NCI-H774 (cell line): ENCODE measurements around the gene KDM4D.
A peak's percentile ranks its signal among the peaks of the same experiment; 100 is the strongest.
"Not testable (repeated sequence)": the region's sequence is repeated elsewhere in the genome, so short reads cannot be mapped to it uniquely, and the experiment has no call there.

Experiments
- DNase-seq: peaks from one replicate; lab custom pipeline; 2025; lab: John Stamatoyannopoulos, UW

Gene KDM4D

DNA sequence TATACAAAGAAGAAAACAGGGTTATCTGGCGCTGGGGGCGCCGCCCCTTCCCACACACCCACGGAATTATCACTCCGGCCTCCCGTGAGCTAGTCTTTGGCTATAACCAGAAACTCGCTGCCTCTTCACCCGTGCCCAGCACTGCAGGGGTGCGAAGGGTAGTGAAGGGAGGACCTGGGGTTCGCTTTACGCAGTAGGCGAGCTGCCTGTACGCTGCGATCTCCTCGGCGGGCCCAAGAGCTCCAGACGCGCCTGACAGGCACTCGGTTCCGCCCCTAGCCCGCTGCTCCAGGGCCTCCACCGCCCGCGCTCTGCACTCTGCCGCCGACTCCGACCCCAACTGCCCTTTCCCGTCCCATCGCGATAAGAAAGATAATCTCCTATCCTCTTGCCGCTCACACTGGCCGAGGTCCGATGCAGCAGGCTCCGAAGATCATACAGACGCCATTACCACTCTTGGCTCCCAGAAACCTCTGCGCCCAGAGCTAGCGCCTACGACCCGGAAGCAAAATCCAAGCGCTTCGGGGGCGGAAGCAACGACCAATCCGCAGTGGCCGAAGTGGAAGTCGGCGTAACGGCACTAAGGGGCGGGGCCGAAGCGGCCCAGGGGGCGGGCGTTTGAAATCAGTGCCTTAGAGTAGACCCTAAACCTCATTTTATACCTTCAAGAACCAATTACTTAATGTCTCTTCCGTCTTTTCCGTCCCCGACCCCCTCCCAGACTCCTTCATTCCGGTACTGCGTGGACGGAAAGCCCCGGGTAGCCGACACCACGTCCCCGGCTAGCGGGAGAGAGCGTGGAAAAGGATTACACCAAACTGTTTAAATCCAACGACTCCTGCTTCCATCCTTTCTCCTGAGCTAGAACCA lies at the start of gene KDM4D, which contains the start of gene CWC15:
KDM4D (plus strand) TSS at position 611 of the 870 bp plus-strand sequence. CDS start 23,664 bp downstream, outside the sequence.
CWC15 (minus strand) TSS at position 458 of the 870 bp plus-strand sequence. CDS start 1,371 bp downstream, outside the sequence.
- peak; percentile 93 for DNase-seq

DNA sequence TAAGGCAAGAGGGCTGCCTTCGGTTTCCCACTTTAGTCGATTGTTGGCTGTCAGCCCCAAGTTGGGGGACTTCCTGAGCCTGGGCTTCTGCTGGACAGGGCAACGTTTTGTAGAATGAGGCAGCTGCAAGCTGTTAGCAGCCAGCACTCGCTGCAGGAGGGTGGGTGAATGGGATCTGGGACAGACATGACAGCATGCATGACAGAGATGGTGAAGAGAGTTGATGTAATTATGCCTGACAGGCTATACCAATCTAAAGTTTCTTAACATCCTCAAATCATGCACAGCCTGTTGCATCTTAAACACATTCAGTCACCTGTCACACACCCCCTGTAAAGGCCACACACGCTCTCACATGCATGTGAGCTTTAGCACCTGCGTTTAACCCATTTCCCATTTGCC lies 49.3 kb upstream of the KDM4D start:
- DNase-seq, result no peak

DNA sequence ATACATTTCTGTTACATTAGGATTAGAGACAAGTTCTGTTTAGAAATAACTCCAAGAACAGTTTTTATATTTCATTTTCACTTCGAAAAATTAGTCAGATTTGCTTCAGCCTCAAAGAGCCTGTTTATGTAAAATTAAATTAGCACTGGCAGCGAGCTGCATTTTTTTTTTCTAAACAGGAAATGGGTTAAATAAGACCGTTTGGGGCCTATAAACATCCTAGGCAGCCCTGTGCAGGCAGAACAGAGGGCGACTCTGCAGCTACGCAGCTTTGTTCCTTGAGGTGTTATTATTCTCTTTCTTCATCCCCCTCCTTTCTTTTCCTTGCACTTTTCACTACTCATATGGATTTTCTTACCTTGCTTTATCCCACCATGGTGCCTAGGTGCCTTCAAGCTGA lies 48.9 kb upstream of the KDM4D start:
- DNase-seq, result no peak

DNA sequence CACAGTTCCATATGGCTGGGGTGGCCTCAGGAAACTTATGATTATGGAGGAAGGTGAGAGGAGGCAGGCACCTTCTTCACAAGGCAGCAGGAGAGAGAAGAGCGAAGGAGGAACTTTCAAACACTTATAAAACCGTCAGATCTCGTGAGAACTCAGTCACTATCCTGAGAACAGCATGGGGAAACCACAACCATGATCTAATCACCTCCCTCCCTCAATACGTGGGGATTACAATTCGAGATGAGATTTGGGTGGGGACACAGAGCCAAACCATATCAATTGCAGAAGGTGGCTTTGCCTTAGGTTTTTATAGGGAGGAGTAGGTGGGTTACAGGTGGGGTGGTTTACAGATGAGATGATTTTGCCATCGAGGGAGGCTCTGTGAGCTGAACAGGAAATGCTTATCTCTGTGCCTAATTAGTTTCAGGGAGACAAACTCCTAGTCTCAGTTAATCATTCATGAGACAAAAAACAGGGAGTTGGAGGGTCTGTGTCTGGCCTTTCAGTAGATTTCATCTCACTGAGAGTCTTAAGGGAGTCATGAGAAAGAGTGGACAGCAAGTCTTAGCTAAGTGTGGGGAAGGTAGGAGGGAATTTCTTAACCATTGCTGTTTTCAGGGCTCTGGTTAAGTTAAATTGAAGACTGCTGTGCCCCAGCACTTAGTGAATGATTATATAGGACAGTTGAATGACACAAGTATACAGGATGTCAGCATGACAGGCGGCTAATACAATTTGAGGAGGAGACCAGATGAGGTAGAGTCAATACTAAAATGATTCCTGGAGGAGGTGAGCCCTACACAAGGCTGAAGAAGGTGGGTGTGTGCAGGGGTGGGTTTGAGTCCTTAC lies 47.9 kb upstream of the KDM4D start:
- no peak for DNase-seq

DNA sequence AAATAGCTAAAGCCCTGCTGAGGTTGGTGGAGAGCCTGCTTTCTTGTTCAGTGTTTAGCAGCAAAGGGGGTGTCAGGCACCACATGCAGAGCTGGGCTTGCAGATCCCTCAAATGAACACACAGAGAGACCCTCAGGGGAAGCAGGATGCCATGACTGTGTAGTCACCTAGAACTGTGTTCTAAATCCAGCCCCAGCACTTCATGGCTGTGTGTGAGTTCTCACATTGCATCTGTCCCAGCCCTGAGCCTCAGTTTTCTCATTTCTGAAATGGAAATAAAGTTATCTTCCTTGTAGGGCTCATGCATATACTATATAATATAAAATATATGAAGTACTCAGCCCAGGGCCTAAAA lies 47.3 kb upstream of the KDM4D start:
- DNase-seq, result no peak

DNA sequence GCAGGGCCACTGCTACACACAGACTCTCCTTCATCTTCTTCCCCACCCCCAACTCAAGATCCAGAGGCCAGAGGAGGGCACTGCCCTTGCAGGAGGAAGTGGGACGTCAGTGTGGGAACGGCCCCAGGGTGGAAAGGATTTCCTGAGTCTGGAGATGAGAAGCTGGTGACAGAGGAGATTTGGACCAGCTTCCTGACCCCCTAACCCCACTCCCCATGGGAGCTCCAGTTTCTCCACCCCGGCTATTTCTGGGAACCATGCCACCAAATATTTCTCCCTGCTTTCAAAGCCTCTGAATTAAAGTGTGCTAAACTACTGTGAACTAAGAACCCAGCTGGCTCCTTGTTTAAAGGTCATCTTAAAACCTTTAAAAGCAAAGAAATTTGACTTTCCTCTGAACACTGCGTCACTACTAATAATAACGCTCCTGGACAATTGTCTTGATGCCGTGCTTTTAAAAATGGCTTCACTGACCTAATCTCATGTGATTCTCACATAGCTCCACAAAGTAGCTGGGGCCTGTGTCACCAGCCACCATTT lies 46.7 kb upstream of the KDM4D start:
- no peak for DNase-seq

DNA sequence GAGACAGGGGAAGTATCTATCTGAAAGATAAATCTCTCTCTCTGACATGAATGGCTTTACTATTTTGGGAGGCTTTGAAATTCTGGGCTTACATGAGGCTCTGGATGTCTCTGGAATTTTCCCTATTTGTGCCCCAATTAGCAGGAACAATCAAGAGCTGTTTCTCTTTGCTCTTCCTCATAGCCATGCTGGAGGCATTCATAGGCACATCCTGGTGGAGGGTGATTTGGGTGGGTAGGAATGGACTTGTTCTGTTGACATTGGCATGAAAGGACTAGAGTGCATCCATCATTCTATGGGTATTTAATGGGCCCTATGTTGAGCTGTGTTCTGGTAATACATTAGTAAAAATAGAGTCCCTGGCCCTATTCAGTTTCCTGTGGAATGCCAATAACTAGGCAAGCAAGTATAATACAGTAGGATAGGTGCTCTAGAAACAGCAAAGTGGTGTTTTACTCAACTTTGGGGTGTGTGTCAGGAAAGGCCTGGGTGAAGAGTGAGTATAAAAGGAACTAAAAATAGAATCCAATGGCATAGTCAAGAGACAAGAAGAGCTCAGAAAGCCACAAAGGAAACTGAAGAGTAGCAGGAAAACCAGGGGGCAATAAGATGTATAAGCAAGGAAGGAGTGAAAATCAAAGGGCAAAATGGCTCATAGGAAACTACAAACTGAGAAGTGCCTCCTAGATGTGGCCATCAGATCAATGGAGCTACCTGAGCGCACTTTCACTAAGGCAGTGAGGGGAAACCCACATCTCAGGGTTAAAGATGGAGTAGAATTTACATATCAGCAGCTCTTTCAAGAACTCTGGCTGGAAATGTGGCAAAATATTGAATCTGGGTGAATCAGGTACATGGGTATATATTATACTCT lies 45.2 kb upstream of the KDM4D start:
- DNase-seq, result no peak

DNA sequence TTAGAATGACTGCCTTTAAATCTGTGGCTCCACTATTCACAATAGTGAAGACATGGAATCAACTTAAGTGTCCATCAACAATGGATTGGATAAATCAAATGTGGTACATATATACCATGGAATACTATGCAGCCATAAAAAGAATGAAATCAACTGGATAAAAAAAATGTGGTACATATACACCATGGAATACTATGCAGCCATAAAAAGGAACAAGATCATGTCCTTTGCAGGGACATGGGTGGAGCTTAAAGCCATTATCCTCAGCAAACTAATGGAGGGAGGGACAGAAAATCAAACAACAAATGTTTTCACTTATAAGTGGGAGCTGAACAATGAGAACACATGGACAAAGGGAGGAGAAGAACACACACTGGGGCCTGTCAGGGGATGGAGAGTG lies 41.4 kb upstream of the KDM4D start:
- DNase-seq, result not testable (repeated sequence)

DNA sequence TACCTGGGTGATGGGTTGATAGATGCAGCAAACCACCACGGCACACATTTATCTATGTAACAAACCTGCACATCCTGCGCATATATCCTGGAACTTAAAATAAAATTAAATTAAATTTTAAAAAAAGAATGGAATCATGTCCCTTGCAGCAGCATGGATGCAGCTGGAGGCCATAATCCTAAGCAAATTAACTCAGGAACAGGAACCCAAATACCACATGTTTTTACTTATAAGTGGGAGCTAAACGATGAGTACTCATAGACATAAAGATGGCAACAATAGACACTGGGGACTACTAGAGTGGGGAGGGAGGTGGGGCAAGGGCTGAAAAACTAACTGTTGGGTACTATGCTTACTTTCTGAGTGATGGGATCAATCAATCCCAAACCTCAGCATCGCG lies 41.0 kb upstream of the KDM4D start:
- DNase-seq, result no peak

DNA sequence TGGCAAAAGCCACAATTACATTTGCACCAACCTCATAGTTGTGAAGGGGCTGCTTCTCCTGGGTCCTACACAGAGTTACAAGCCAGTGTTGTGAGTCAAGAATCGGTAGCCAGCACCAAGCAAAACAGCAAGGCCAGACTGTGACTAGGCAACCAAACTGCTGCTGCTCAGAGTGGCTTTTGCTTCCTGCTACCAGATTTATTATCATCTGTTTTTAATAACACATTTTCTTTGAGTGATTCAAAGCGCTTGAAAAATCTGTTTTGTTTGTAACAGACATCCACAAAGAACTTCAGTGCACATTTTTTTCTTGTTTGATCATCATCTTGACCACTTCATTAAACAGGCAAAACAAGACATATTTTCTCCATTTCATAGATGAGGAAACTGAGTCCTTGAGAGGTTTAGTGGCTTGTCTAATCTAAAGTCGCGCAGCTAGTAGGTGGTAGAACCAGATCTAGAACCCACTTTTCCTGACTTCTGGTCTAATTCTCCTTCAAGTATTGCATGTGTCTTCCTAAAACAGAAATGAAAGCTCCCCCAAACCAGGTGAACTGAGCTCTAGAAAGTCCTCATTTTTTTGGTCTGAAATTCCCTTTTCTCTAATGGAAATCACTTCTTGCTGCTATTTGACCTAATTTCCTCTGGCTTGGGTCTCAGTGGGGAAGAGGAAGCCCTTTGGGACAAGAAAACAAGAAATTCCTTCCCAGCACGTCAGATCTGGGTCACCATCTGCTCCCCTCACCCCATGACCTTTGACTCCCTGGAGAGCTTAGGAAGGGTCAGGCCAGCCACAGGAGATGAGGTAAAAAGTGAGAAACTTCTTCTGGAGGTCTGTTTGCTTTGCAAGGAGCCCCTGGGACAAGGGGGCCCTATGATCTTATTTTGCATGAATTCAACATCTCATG lies 40.0 kb upstream of the KDM4D start:
- no peak for DNase-seq

DNA sequence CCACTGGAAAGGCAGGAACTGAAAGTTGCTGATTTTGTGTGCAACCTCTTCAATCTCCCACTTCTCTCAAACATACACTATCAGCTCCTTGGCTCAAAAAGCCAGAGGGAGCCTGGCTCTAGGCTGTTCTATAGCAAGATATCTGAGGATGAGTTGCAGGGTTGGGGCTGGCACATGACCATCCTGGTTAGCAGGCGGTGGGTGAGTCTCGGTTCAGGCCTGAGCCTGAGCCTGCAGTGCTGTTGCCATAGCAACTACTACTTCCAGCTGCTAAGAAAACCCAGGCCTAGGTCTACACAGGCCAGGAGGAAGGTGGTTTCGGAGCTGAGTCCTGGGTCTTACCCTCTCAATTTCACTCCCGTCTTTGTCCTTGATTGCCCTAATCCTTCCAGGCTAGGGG lies 39.1 kb upstream of the KDM4D start:
- DNase-seq, result no peak

DNA sequence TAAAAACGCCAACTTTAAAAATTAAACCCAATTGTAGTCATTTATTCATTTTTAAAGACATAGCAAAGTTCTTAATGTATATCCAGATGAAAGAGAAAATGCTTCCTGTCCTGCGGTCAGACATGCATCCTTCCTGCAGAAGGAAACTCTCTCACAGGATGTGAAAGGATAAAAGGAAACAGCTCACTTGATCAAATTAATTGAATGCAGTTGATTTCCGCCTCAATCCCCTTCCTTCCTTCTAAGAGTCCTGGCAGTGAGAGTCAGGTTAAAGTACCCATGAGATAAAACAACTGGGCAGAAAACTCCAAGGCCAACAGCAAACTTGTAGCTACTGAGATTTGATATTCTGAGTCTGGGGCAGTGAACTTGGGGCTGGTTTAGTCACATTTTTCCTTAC lies 38.7 kb upstream of the KDM4D start:
- no peak for DNase-seq

DNA sequence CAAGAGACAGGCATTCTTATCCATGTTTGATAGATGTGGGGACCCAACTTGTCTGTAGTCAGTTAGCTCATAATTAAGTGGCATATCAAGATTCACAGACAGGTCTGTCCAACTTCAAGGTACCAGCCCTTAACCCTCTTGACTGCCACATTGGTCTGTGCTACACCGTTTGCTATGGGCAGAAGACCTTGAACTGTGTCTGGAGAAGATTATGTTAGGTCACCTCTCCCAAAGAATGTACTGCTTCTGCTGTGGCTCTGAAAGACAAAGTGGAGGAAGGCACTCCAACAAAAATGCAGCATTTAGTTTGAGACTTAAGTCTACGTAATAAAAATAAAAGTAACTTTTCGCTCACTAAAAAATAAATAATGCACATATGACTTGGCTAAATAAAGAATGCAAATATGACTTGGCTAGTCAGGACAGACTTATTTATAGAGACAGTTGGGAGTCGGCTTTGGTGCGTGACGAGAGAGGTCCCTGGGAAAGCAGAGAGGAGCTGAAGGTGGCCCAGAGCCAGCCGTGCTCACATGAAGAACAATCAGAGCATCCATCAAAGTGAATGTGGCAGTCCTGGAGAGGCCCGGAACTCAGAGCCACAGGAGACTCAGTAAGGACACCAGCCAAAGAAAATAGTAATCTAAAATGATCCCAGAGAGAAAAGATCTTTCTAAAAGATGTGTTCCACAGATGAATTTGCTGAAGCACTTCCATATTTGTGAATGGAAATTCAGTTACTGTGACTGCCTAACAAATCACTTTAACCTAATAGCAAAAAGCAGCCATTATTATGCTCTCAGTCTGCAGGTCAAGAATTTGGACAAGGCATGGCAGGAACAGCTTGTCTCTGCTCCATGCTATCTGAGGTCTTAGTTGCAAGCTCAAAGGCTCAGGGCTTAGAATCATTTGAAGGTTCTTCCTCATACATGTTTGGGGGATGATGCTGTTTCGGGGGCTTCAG lies 35.1 kb upstream of the KDM4D start:
- peak; percentile 46 for DNase-seq

DNA sequence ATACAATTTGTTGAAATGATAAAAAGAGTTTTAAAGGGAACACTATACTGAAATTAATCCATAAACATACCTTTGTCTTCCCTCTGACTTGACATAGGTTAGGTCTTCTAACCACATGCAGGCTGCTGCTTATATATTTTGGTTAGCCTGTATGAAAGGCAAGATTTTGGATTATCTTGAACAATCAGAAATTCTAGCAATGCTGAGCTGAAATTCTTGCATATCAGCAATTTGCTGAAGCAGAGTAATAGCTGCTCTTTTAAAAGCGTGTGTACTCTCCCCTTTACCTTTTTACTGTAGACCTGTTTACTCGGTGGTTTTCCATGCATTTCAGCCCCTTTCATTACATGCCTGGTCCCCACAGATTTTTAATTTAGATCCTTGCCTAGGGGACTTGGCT lies 34.2 kb upstream of the KDM4D start:
- DNase-seq, result no peak

DNA sequence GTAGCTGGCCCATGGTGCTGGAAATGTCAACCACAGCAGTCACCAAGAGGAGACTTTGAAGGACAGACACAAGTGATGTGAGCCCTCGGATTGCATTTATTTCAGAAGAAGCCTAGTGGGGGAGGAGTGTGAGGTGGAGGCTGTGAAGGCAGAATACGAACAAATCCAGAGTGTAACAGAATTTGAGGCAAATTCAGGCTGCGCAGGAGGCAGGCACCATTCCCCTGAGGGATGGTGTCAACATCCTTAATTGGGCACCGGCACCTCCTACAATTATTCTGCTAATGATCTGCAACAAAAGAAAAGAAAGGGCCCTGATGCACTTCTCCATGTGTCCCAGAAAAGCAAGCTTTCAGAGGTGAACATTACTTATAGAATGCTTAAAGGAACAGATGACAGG lies 32.4 kb upstream of the KDM4D start:
- no peak for DNase-seq

DNA sequence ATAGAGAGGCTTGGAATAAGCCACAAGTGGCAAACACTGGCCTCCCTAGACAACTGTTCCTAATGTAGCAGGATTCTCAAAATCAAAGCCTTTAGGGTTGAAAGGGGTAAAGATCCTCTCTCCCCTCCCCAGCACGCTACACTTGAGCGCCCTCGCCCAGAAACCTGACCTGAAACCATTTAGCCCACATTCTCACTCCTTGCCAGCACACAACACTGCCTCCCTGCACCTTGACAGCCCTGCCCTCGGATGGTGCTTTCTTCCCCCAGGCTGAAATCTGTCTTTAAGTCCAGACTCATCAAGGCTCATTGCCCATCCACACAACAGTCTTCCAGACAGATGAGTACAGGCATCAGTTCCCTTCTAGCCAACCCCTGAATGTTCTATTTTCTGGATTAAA lies 26.7 kb upstream of the KDM4D start:
- DNase-seq, result no peak

DNA sequence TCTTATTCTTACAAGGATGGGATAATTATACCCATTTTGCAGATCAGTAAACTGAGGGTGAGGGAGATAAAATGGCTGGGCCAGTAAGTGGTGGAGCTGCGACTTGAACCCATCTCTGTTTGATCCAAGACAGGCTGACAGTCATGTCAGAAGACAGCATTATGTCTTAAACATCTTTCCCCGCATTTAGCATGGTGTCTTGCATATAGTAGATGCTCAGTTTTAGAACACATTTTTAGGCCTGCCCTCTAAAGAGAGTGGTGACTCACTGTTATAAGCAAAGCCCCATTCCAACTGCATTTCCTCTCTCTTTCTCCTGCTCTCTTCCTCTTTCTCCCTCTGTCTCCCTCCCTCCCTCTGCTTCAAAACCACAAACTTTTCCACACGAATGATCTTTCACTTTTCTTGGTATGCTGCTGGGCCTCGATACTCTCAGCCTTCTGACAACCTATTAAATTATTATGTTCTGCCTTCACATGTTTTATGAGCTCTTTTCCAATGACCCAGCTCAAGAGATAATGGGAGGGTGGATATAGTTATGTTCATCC lies 25.4 kb upstream of the KDM4D start:
- DNase-seq, result no peak

DNA sequence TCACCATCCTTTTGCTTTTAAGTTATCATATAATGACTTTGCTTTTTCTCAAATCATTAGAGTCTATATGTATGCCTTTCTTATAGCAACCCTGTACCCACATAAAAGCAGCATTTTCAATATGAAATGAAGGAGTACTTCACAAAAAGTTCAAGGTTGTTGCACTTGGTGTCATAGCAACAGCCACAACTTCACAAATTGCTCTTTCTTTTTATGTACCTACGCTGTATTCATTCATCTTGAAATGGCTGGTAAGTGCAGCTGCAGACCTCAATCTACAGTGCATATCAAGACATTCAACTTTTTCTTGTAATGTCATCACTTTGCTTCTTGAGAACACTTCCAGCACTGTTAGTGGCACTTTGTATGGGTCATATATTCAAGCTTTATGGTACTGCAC lies 18.8 kb upstream of the KDM4D start:
- DNase-seq, result no peak

DNA sequence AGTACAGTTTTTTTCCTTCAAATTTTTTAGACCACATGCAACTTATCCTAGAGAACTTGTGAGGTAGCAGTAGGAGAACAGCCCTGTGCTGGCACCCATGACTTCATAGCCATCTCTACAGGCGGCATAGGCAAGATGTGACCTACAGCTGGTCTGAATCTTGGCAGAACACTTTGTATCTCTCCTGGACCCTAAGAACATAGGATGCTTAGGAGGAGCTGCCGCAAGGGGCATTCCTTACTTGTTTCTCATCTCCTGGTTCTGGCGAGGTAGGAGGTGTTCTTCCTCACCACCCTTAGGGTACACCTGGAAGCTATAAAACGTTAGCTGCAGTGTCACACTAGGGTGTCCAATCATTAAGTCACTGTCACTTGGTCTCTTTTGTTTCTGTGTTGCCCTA lies 16.5 kb upstream of the KDM4D start:
- DNase-seq, result no peak
